H9 (cell line): Measurements from ENCODE around the gene SLC25A29. TPM values are rescaled to one million over a fixed set of nuclear protein-coding genes. Genes with fewer than 3 reads are reported as not detected.

Experiments
- DNase-seq: peaks from one replicate; pipeline ENCODE4 v3.0.0-alpha.2; 2017
- H2AFZ ChIP-seq: one replicate; pipeline ENCODE4 v1.6.1; 2013; ENCODE audit warnings: mild to moderate bottlenecking, low read length, control low read depth, moderate library complexity
- H2AK5ac ChIP-seq: 2 replicates; pipeline ENCODE4 v1.6.1; 2013; ENCODE audit warnings: low read length, control low read depth, mixed read lengths; ENCODE audit not compliant: insufficient read length
- H2BK120ac ChIP-seq: one replicate; pipeline ENCODE4 v1.6.1; 2013; ENCODE audit warnings: low read depth, mild to moderate bottlenecking, low read length, control low read depth, inconsistent platforms; ENCODE audit not compliant: poor library complexity, severe bottlenecking
- H2BK12ac ChIP-seq: 2 replicates; pipeline ENCODE4 v1.6.1; 2013; ENCODE audit warnings: low read length, control low read depth, mixed read lengths, low read depth; ENCODE audit not compliant: insufficient read length
- H2BK15ac ChIP-seq: 2 replicates; pipeline ENCODE4 v1.6.1; 2013; ENCODE audit warnings: low read depth, low read length, control low read depth
- H2BK20ac ChIP-seq: one replicate; pipeline ENCODE4 v1.6.1; 2013; ENCODE audit warnings: low read depth, mild to moderate bottlenecking, low read length, control low read depth, inconsistent platforms; ENCODE audit not compliant: poor library complexity, severe bottlenecking
- H2BK5ac ChIP-seq: 2 replicates; pipeline ENCODE4 v1.6.1; 2013; ENCODE audit warnings: low read length, control low read depth, mixed read lengths; ENCODE audit not compliant: insufficient read length
- H3K14ac ChIP-seq: 2 replicates; pipeline ENCODE4 v1.6.1; 2013; ENCODE audit warnings: low read length, control low read depth; ENCODE audit not compliant: insufficient read depth
- H3K18ac ChIP-seq: 2 replicates; pipeline ENCODE4 v1.6.1; 2013; ENCODE audit warnings: low read depth, mild to moderate bottlenecking, mixed read lengths, low read length, control low read depth; ENCODE audit not compliant: insufficient read length
- H3K23ac ChIP-seq: 2 replicates; pipeline ENCODE4 v1.6.1; 2013; ENCODE audit warnings: low read length, control low read depth, mixed read lengths, low read depth; ENCODE audit not compliant: insufficient read length
- H3K23me2 ChIP-seq: 2 replicates; pipeline ENCODE4 v1.6.1; 2013; ENCODE audit warnings: low read depth, mild to moderate bottlenecking, mixed read lengths, low read length, control low read depth; ENCODE audit not compliant: insufficient read length, poor library complexity, severe bottlenecking
- H3K27ac ChIP-seq: 2 replicates; pipeline ENCODE4 v1.5.1; 2013; ENCODE audit warnings: low read length, control low read depth, mixed read lengths, low read depth; ENCODE audit not compliant: insufficient read length
- H3K27me3 ChIP-seq: 2 replicates; pipeline ENCODE4 v1.6.1; 2013; ENCODE audit warnings: low read length, control low read depth, inconsistent platforms; ENCODE audit not compliant: insufficient read depth
- H3K4ac ChIP-seq: 2 replicates; pipeline ENCODE4 v1.6.1; 2013; ENCODE audit warnings: low read depth, mild to moderate bottlenecking, control low read depth, inconsistent platforms, low read length, moderate library complexity
- H3K4me1 ChIP-seq: 2 replicates; pipeline ENCODE4 v1.6.1; 2013; ENCODE audit warnings: low read length, control low read depth, inconsistent platforms; ENCODE audit not compliant: insufficient read depth
- H3K4me2 ChIP-seq: 2 replicates; pipeline ENCODE4 v1.6.1; 2013; ENCODE audit warnings: low read length, control low read depth, mixed read lengths; ENCODE audit not compliant: insufficient read length, insufficient read depth
- H3K56ac ChIP-seq: 2 replicates; pipeline ENCODE4 v1.6.1; 2013; ENCODE audit warnings: low read depth, mild to moderate bottlenecking, mixed read lengths, low read length, control low read depth; ENCODE audit not compliant: insufficient read length
- H3K79me1 ChIP-seq: 2 replicates; pipeline ENCODE4 v1.6.1; 2013; ENCODE audit warnings: low read depth, mild to moderate bottlenecking, moderate library complexity, low read length, control low read depth, inconsistent platforms; ENCODE audit not compliant: insufficient read depth, poor library complexity, severe bottlenecking
- H3K79me2 ChIP-seq: 2 replicates; pipeline ENCODE4 v1.6.1; 2013; ENCODE audit warnings: low read length, control low read depth, inconsistent platforms; ENCODE audit not compliant: insufficient read depth
- H3K9ac ChIP-seq: 2 replicates; pipeline ENCODE4 v1.6.1; 2013; ENCODE audit warnings: low read length, control low read depth, mixed read lengths; ENCODE audit not compliant: insufficient read length; ENCODE audit errors: extremely low read depth
- H3K9me3 ChIP-seq: one replicate; pipeline ENCODE4 v1.6.1; 2013; ENCODE audit warnings: low read depth, low read length, inconsistent platforms; ENCODE audit not compliant: control insufficient read depth
- H3T11ph ChIP-seq: one replicate; pipeline ENCODE4 v1.6.1; 2013; ENCODE audit warnings: mild to moderate bottlenecking, low read length, control low read depth, inconsistent platforms
- H4K20me1 ChIP-seq: one replicate; pipeline ENCODE4 v1.6.1; 2013; ENCODE audit not compliant: control insufficient read depth, insufficient read length, insufficient read depth
- H4K5ac ChIP-seq: 2 replicates; pipeline ENCODE4 v1.6.1; 2013; ENCODE audit warnings: low read depth, mild to moderate bottlenecking, mixed read lengths, low read length, control low read depth; ENCODE audit not compliant: insufficient read length
- H4K8ac ChIP-seq: replicated peaks from 2 replicates; pipeline ENCODE4 v1.6.1; 2013; ENCODE audit warnings: low read length, control low read depth, mixed read lengths, low read depth; ENCODE audit not compliant: insufficient read length
- H4K91ac ChIP-seq: 2 replicates; pipeline ENCODE4 v1.6.1; 2013; ENCODE audit warnings: low read depth, mild to moderate bottlenecking, moderate library complexity, mixed read lengths, low read length, control low read depth; ENCODE audit not compliant: insufficient read length
- H3K27ac Mint-ChIP-seq, 3 experiments: 2 replicates in 2 of 3; 3 replicates in 1 of 3; pipeline ENCODE4 v1.8.0; 2020 to 2021; ENCODE audit warnings: mixed read lengths in 3 of 3, mild to moderate bottlenecking in 1 of 3, moderate library complexity in 1 of 3
- H3K27me3 Mint-ChIP-seq: 2 replicates; pipeline ENCODE4 v1.8.0; 2021; ENCODE audit warnings: low read depth, mild to moderate bottlenecking, moderate library complexity, mixed read lengths
- H3K36me3 Mint-ChIP-seq, 3 experiments: 2 replicates in 2 of 3; 3 replicates in 1 of 3; pipeline ENCODE4 v1.8.0; 2020 to 2021; ENCODE audit warnings: low read depth in 3 of 3, mixed read lengths in 3 of 3; ENCODE audit not compliant: insufficient read depth in 1 of 3
- H3K4me1 Mint-ChIP-seq, 2 experiments: 2 replicates each; pipeline ENCODE4 v1.8.0; 2020; ENCODE audit warnings: mixed read lengths in 2 of 2
- H3K4me3 Mint-ChIP-seq, 2 experiments: 2 replicates in 1 of 2; 3 replicates in 1 of 2; pipeline ENCODE4 v1.8.0; 2020 to 2021; ENCODE audit warnings: mild to moderate bottlenecking in 2 of 2, mixed read lengths in 2 of 2, moderate library complexity in 1 of 2
- H3K9me3 Mint-ChIP-seq, 2 experiments: 2 replicates in 1 of 2; 3 replicates in 1 of 2; pipeline ENCODE4 v1.8.0; 2020; ENCODE audit warnings: mild to moderate bottlenecking in 2 of 2, mixed read lengths in 2 of 2, moderate library complexity in 1 of 2
- CTCF ChIP-seq: fragments of 200-600 bp; sonication (generic); conservative IDR thresholded peaks from 3 replicates; pipeline ENCODE4 v1.8.0; 2021; ENCODE audit warnings: antibody characterized with exemption, mild to moderate bottlenecking
- WGBS: extraction: QIAGEN DNeasy Blood & Tissue Kit; methylation state at CpG from one replicate; pipeline ENCODE4 v1.1.7; 2013; ENCODE audit warnings: missing lambda C conversion rate, low lambda C conversion rate, mixed read lengths; ENCODE audit not compliant: insufficient read length; ENCODE audit errors: extremely low coverage; 5-methylcytosine and 5-hydroxymethylcytosine counted together
- total RNA-seq: library from RNA; stranded (reverse); gene quantifications from 2 replicates; pipeline ENCODE4 v1.2.1, GENCODE V29; 2021

The SLC25A29 gene
- total RNA-seq, 1 experiment from 2014 or later = 175 TPM

DNA sequence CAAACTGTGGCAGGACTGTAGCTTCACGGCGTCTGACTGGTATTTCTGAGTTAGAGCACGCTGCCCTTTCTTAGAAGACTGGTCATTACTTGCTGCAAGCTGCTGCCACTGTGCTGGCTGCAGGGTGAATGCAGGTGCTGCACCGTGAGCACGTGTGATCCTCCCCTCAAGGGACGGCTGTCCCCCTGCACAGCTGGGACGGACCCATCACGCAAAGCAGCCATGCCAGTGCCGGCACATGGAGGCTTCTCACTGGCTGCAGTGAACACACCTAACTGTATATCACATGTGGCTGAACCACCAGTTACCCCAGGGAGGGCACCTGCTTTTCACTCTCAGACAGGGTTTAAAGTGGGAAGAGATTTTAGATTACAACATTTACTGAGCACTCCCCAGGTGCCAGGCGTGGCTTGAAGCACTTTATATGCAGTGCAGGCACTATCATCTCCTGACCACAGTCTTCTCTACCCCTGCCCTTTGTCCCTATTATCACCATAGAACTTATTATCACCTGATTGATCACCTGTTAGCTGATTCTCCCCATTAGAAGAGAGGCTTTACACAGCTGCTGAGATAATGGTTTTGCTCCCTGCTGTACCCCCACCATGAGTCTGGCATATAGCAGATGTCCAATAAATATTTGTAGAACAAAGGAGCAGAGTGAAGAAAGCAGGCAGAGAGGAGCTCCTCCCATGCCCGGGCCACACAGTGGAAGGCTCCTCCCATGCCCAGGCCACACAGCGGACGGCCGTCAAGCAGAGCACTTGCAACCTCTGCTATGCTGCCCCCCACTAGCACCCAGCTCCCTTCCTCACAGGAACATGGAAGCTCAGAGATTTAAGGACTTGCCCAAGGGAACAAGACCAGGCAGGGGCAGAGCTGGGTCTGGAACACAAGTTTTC, 42.8 kb upstream of the SLC25A29 start:
- H3K9ac ChIP-seq = no peak overlapping the region
- no peak overlapping the region for H3K14ac ChIP-seq
- H3K18ac ChIP-seq = no peak overlapping the region
- no peak for DNase-seq
- no peak overlapping the region for H2BK12ac ChIP-seq
- no peak overlapping the region for H3K4ac ChIP-seq
- no peaks in the 10 kb centered on the region for H3K9me3 ChIP-seq
- H3K27ac ChIP-seq = no peak overlapping the region
- H2BK5ac ChIP-seq = no peak overlapping the region
- no peaks in the 10 kb centered on the region for H3K27me3 Mint-ChIP-seq
- H4K91ac ChIP-seq = no peak overlapping the region
- no peaks in the 10 kb centered on the region; a peak in 1 of 5 replicates for H3K9me3 Mint-ChIP-seq
- H3K23me2 ChIP-seq = no peaks in the 10 kb centered on the region
- H2BK120ac ChIP-seq = no peak overlapping the region
- no peak overlapping the region for H2AK5ac ChIP-seq
- TF ChIP-seq CTCF = no peak
- H3K4me2 ChIP-seq = no peak overlapping the region
- no peaks in the 10 kb centered on the region for H3K79me1 ChIP-seq
- H3K4me1 ChIP-seq = no peaks in the 10 kb centered on the region
- no peak overlapping the region for H3K23ac ChIP-seq
- WGBS = no CpG with 5 or more reads among the region's 14 CpGs
- H3K36me3 Mint-ChIP-seq = peaks cover 49 to 69% (median 61%) of the 10 kb centered on the region in 3 experiments
- no peak overlapping the region for H3T11ph ChIP-seq
- peak overlapping the region in 2 of 3 experiments; percentile 23 to 78; a peak in 1 of 7 replicates for H3K27ac Mint-ChIP-seq
- H3K79me2 ChIP-seq = no peaks in the 10 kb centered on the region
- no peak overlapping the region for H2BK15ac ChIP-seq
- no peaks in the 10 kb centered on the region for H4K20me1 ChIP-seq
- no peaks in the 10 kb centered on the region for H3K27me3 ChIP-seq
- H2AFZ ChIP-seq = no peak overlapping the region
- no peaks in the 10 kb centered on the region for H3K4me1 Mint-ChIP-seq
- no peak overlapping the region for H4K8ac ChIP-seq
- no peak overlapping the region for H3K4me3 Mint-ChIP-seq
- no peak overlapping the region for H4K5ac ChIP-seq
- H3K56ac ChIP-seq = no peak overlapping the region
- no peak overlapping the region for H2BK20ac ChIP-seq
